ENCODE data around the gene OR52I1.

Gene OR52I1, protein sequence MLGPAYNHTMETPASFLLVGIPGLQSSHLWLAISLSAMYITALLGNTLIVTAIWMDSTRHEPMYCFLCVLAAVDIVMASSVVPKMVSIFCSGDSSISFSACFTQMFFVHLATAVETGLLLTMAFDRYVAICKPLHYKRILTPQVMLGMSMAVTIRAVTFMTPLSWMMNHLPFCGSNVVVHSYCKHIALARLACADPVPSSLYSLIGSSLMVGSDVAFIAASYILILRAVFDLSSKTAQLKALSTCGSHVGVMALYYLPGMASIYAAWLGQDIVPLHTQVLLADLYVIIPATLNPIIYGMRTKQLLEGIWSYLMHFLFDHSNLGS

DNA sequence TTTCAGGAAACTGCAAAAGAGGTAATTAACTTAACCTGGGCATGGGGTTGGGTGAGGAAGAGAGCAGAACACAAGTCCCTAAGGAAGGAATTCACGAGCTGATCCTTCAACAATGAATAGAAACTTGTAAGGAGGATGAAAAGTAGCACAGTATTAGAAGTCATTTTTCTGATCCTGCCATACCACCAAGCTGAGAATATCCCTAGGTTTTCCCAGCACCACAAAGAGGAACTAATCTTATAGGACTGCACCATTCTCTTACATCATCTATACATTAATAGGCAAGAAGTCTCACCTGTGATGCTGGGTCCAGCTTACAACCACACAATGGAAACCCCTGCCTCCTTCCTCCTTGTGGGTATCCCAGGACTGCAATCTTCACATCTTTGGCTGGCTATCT lies at the start of gene OR52I1:
OR52I1 (plus strand) TSS at position 301 of the 400 bp plus-strand sequence; CDS start at position 301, 0 bp downstream.
- no peak for DNase-seq

DNA sequence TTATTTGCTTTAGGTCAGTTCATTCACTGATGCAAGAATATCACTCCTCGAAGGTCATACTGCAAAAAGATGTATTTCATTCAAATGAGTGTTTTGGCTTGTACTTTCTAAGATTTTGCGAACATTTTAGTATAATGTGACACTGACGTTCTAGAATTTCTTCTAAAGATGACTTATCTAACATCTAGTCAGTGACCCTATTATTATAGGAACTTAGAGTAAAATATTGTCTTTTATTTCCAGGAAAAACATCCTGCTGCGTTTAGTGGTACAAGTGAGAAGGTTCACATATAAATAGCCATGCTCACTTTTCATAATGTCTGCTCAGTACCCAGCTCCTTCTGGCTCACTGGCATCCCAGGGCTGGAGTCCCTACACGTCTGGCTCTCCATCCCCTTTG lies 48.9 kb upstream of the OR52I1 start, which contains the start of gene OR52M1:
OR52M1 (plus strand) TSS at position 301 of the 400 bp plus-strand sequence; CDS start at position 301, 0 bp downstream.
- DNase-seq, result no peak

DNA sequence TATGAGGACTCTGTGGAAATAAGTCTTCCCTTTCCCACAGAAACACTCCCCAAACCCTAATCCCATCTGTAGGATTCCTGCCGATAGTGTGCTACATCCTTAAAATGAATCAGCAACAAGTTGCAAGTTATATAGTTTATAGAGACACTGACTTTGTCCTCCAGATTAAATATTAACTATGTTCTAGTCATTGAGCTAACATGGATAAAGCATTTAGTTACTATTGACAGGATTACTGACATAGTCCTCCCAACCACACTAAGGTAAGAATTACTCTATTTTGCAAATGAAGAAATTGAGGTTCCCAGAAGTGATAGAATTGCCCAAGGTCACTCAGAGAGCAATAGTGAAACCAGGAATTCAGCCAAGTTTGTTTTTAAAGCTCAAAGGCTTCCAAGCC lies 47.0 kb upstream of the OR52I1 start:
- no peak for DNase-seq

DNA sequence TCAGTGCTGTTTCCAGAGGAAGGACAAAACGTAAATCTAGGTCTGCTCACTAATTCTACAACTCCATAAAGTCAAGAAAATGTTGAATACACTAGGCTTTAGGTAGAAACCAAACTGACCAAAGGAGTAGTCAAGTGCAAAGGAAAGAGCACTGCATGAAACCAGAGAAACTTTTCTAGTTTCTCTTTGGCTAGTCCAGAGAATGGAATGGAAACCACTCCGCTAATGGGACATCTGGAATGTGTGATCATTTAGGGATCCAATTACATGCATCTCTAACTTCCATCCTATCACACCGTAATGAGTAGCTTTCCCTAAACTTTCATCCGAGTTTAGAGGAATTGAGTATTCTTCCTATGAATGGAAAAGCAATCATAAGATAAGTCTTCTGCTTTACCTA lies 46.4 kb upstream of the OR52I1 start:
- DNase-seq, result no peak

DNA sequence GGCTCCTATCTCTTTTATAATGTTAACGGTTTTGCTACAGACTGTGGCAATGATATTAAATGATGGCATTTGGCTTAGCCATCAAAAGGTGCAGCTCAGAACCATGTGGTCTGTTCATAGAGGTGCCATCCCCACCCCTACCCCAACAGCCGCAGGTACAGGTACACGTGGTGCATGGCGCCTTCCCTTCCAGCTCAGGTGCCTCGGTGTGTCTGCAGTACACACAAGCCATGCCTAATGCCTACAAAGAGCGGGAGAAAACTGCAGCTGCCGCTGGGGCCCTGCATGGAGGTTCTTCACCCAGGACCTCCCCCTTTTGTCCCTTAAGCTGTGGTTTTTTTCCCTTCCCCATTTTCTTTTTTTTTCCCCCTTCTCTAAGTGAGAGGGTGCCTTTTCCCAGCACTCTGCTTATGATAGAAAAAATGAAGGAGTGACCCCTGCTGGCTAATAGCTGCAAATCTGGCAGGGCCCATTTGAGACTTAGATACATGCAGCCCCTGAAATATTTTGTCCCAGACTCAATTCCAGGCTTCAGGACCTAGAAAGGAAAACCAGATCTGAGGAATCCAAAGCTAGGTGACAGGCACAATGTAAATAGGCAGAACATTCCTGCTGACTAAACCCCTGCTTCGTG lies 42.4 kb upstream of the OR52I1 start:
- DNase-seq, result no peak

DNA sequence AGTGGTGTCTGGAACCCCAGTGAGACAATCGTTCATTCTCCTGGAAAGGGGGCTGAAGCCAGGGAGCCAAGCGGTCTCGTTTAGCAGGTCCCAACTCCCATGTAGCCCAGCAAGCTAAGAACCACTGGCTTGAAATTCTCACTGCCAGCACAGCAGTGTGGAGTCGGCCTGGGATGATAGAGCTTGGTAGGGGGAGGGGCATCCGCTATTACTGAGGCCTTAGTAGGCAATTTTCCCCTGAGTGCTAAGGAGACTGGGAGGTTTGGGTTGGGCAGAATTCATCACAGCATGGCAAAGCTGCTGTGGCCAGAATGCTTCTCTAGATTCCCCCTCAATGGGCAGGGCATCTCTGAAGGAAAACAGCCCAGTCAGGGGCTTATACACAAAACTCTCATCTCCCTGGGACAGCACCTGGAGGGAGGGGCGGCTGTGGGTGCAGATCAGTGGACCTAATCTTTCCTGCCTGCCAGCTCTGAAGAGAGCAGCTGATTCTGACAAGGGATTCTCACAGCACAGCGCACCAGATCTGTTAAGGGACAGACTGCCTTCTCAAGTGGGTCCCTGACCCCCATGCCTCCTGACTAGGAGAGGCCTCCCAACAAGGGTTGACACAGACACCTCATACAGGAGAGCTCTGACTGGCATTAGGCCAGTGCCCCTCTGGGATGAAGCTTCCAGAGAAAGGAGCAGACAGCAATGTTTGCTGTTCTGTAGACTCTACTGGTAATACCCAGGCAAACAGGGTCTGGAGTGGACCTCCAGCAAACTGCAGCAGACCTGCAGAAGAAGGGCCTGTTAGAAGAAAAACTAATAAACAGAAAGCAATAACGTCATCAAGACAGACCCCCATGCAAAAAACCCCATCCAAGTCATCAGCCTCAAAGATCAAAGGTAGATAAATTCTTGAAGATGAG lies 34.1 kb upstream of the OR52I1 start:
- no peak for DNase-seq

DNA sequence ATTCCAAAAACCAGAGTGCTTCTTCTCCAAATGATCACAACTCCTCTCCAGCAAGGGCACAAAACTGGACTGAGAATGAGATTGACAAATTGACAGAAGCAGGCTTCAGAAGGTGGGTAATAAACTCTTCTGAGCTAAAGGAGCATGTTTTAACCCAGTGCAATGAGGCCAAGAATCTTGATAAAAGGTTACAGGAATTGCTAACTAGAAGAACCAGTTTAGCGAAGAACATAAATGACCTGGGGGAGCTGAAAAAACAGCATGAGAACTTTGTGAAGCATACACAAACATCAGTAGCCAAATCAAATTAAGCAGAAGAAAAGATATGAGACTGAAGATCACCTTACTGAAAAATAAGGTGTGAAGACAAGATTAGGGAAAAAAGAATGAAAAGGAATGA lies 33.4 kb upstream of the OR52I1 start:
- no peak for DNase-seq

DNA sequence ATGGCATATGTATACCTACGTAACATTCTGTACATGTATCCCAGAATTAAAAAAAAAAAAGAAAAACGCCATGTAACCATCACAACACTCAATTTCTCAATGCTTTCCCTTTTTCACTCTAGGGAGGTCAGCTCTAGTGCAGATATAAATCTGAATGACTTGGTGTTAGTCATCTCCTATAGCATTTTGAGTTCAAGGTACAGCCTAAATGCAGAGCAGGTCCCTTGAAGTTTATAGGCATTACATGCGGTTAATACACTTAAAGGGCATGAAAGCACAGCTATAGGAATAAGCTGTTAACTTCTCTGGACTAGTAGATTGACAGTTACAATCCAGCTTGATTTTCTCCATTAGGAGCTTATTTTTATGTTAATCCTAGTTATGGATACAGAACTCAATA lies 28.5 kb upstream of the OR52I1 start:
- DNase-seq, result no peak

DNA sequence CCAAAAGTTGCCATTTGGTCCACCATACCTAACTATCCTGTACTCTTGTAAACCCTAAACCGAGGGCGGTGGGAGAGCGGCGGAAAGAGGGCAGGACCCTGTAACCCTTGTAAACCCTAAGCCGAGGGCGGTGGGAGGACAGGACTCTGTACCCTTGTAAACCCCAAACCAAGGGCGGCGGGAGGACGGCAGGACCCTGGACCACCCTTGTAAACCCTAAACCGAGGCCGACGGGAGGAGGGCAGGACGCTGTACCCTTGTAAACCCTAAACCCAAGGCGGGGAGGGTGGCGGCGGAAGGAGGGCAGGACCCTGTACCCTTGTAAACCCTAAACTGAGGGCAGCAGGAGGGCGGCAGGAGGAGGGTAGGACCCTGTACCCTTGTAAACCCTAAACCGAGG lies 24.8 kb upstream of the OR52I1 start:
- no peak for DNase-seq

DNA sequence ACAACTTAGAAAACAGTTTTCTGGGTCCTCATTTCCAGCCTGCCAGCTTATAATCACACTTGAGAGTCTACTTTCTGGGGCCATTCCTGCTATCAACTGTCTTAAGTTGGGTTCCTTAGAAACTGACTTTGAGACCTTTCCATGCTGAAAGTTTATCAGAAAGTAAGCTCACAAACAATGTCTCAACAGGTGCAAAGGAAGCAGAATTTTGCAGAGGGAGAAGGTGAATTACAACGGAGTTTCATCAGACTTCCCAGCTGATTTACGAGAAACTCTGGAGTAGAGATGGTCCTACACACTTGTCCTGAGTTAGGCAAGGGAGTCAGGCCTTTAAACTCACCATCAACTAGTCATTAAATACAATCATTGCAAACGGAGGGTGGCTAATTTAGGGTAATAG lies 17.0 kb upstream of the OR52I1 start:
- no peak for DNase-seq

DNA sequence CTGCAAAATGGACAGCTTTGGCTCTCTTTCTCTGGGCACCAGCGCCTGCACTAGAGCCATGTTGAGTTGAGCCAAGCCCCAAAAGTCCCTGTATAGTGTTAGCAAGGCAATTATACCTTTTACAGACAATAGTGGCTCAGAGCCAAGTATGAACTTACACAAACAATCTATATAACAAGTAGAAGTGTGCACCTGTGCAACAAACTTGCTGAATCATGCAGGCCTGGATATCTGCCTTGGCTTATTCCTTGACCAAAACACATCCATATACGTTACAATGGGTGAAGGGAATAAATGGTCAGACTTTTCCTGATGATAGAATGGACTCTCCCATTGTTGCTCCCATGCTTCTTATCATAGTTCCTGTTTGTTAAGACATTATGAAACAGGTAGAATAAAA lies 16.1 kb upstream of the OR52I1 start:
- DNase-seq, result no peak

DNA sequence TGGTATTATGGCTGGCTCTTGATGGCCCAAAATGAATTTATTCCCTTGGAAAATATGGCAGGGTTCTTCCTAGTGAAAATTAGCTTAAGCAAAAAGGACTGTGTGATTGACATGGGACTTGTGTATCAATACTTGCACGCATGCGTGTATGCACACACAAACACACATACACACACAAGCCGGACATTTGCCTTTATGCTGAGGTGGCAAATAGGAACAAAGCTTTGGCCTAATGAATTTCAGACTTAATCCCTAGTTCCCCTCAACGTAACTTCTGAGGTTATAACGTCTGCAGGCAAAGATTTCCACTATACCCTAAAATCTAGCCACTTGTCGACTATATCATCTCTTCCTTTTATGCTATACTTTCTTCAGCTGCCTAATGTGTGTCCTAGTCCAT lies 15.2 kb upstream of the OR52I1 start:
- no peak for DNase-seq

DNA sequence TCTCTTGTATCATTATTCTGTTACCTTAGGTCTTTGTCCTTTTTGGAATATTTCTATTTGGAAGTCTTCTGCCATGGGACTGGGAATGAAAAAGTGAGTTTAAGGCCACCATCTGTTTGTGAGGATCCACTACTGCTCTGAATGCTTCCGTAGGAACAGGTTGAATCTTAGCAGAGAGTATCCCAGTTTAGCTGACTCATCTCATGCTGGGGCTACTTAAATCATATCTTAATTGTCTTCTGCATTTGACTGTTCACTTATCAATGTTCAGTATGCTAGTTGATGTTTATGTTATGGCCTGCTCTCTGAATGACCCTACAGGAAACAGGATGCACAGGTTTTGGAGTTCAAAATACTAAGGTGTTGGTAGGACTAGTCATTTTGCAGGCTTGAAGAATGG lies 13.7 kb upstream of the OR52I1 start:
- DNase-seq, result no peak

DNA sequence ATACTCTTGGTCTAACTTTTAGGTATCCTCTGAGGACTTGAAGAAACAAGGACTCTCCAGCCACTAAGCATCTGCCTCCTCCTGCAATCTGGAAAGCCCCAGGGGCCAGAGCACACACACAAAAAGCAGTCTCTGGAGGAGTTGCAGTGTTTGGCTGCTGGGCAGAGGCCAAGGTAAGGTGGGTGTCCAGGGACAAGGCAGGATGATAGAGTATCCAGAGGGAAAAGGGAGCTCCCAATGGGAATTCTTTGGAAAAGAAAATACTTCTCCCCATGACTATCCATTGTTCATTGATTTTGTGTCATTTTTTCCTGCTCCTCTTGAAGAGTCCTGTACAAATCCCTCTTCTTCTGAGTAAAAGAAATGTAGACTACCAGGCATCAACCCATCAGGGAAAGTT lies 12.4 kb upstream of the OR52I1 start, which contains the start of gene OR52I2:
OR52I2 (plus strand) TSS at position 301 of the 400 bp plus-strand sequence.
- no peak for DNase-seq

DNA sequence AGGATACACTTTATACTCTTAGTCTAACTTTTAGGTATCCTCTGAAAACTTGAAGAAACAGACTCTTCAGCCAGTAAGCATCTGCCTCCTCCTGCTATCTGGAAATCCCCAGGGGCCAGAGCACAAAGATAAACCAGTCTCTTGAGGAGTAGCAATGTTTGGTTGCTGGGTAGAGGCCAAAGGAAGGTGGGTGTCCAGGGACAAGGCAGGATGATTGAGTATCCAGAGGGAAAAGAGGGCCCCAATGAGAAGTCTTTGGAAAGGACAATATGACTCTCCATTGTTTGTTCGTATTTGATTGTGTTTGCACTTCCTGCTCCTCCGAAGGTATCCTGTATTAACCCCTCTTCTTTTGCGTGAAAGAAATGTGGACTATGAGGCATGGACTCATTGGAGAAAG lies 4.8 kb upstream of the OR52I1 start:
- DNase-seq, result no peak

DNA sequence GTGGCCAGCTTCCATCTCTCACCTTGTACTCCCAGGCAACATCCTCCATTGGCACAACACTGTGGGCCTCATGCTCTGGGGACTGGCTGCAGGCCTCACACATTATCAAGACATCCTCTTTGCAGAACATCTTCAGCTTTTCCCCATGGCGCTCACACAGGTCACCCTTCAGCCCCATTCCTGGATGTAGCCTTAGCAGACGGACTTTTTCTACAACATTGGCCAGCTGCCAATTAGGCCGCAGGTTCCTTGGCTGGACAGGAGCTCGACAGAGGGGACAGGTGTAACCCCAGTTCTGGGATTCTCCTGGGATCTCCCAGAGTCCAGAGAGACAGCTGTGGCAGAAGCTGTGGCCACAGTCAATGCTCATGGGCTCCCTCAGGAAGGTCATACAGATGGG lies 11.2 kb downstream of the OR52I1 start:
- DNase-seq, result no peak

DNA sequence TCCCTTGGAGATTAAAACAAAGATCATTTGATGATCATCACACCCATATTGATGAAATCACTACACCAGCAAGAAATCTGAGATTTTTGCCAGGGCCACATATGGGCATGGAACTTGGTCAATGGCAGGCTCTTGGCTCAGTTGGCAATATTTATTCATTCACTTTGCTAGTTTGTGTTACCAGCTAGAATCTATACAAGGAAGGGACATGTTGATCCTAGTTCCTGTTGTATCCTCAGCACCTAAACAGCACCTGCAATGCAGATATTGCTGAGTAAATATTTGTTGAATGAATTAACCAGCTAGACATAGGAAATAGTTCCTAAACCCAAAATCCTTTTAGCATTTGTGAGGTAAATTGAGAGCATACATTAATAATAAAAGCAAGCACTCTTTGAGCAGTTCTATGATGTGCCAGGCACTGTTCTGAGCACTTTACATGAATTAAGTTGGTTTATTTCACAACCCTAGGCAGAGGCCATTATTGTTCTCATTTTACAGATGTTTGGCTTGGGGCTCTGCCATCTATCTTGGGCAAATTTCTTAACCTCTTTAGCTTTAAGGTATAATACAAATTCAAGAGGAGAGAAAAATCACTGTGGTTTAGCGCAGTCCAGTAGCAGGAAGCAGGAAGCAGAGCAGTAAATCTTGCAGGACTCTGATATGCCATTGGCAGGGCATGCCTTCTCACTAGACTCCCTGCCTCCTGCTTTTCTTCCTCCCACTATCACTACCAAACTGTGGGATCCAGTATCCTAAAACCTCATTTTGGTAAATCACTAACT lies 12.6 kb downstream of the OR52I1 start:
- DNase-seq, result no peak

DNA sequence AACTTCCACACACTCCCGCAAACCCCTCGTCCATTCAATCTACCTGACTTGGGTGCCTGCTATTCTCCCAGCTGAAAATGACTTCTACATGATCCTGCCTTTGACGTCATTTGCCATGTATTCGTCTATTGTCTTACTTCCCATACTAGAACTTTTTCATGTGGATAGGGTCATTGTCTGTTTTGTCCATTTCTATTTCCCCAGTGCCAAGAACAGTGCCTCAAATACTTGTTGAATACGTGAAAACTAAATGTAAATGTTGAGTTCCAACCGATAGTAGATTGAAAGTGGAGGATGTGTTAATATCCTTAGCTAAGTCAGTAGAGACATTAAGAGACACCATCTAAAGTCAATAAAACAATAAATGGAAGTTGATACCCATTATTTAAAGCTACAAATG lies 13.3 kb downstream of the OR52I1 start:
- DNase-seq, result no peak

DNA sequence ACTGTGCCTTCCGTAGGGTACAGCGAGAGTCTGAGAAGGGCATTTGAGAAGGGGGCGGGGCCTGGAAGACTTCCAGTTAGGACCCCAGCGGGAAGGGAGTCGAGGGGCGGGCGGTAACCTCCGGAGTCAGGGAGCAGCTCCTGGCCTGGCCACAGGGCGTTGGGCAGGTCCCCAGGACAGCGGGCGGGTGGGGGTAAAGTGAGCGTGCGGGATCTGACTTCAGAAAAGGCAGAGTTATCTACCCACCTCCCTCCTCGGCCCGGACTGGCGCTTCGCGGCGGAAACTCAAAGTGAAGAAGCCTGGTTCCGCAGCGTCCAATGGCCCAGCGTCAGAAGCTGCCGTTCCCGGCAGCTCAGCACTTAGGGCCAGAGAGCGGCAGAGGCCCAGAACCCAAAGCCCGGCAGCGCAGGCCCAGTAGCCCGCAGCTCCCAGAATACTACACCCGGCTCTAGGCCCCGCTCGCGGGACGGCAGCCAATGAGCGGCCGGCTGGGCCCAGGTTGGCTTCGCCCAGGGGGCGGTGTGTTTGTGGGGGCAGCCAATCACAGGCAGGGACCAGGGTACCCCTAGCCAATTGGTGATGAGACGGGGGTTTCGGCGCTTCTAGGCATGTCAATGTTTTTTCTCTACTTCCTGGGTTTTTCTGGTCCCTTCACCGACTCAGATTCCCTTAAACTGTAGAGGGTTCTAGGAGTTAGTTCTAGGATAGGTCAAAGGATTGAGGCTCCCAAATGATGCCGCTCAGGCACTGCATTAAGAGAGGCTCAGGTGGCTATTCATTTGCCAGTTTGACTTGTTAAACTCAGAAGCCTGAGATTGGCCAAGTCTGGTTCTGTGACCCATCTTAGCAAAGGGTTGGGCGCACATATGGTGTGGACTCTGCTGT lies 14.2 kb downstream of the OR52I1 start, which contains the start of gene TRIM68:
TRIM68 (minus strand) TSS at position 451 of the 886 bp plus-strand sequence. CDS start 2,727 bp downstream, outside the sequence.
- DNase-seq, result peak; percentile 93 to 94

DNA sequence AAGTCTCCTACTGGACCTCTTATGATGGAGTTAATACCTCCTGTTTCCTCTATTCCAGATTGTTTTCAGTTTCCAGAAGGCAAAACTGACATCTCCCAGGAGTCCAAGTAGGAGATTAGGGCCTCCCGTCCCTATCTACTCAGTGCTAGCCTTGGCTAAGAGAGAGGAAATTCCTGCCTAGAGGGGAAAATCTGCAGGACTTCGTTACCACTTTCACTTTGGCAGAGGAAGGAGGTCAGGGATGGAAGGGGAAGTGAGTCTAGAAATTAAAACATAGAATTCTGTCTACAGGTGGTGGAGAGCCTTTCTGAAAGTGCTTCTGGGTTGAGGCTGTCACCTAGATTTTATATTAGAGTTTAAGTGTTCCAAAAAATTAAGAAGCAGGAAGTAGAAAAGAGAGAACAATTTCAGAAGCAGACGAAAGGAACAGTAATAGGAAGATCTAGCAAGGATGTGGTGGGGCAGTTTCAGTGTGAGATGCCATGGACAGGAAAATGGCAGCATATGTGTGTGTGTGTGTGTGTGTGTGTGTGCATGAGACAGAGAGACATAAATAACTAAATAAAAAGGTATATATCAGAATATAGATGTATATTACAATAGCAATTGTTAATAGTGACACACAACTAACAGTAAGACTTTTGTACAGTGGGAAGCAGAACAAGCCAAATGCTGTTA lies 16.6 kb downstream of the OR52I1 start:
- no peak for DNase-seq

DNA sequence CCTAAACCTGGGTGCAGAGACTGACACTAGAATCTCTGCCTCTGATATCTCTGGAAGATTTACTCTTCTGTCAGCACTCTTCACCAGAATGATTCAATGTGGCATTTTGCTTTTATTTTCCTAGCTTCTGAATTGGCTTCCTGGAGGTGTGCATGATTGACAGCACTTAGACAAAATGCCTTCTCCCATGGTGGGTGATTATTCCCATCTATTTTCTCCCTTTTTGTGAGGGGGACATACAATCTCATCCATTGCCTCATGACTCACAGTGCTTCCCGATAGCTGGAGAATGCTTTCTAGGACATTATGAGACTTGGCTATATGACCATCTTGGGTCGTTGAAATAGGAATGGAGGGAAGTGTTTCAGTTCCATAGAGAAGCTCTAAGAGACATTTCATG lies 18.1 kb downstream of the OR52I1 start:
- DNase-seq, result no peak
